ENCODE results near the gene MSMB. TPM values are rescaled to one million over a fixed set of nuclear protein-coding genes. Genes with fewer than 3 reads are reported as not detected.
"Not testable (repeated sequence)": the region's sequence is repeated elsewhere in the genome, so short reads cannot be mapped to it uniquely, and the experiment has no call there.

MSMB gene
- total and polyA plus RNA-seq, 7 experiments from 2014 or later, result not detected

GRCh38 chr10:46052791-46053375, 6.8 kb upstream of the MSMB start:
- no peaks in the 10 kb centered on the region for H3K27me3 ChIP-seq (ENCODE audit: control insufficient read depth in 2 of 2, insufficient read depth in 2 of 2, low read length in 2 of 2)
- no peaks in the 10 kb centered on the region for H3K36me3 ChIP-seq (ENCODE audit: control insufficient read depth in 2 of 3, insufficient read depth in 3 of 3, low read length in 3 of 3)
- DNase-seq (no peak), ATAC-seq (no peak)
- H3K9me3 Mint-ChIP-seq, result peaks cover 0 to 18% (median 6%) of the 10 kb centered on the region in 11 donors
- intact Hi-C loops (cut with micrococcal nuclease), result no loop called here
- ChIA-PET CTCF (no interaction called here), POLR2A (no interaction called here)
- no peak overlapping the region for H3K4me3 Mint-ChIP-seq
- H3K27ac ChIP-seq (ENCODE audit: low read depth, low read length), result no peak overlapping the region
- no peaks in the 10 kb centered on the region for H3K9me3 ChIP-seq (ENCODE audit: control insufficient read depth in 2 of 3, low read length in 3 of 3)
- no peaks in the 10 kb centered on the region for H3K4me1 ChIP-seq (ENCODE audit: control insufficient read depth in 2 of 2, insufficient read depth in 2 of 2, low read length in 2 of 2)
- peaks cover 0 to 8% (median 0%) of the 10 kb centered on the region in 5 donors for H3K27me3 Mint-ChIP-seq
- peaks cover 0 to 9% (median 7%) of the 10 kb centered on the region in 5 donors for H3K36me3 Mint-ChIP-seq
- H3K4me3 ChIP-seq (ENCODE audit: low read length), result no peak overlapping the region
- peaks cover 0 to 22% (median 5%) of the 10 kb centered on the region in 7 donors for H3K4me1 Mint-ChIP-seq
- no peak overlapping the region for H3K27ac Mint-ChIP-seq

GRCh38 chr10:46052057-46052790, 6.2 kb upstream of the MSMB start:
- no peak for ATAC-seq
- H3K27ac Mint-ChIP-seq, result no peak overlapping the region
- intact Hi-C loops (cut with micrococcal nuclease), result no loop called here

GRCh38 chr10:46050941-46051623, 5.0 kb upstream of the MSMB start:
- no peak overlapping the region for H3K27ac ChIP-seq (ENCODE audit: low read depth, low read length)
- Mint-ChIP-seq H3K4me1 (peaks cover 0 to 22% (median 5%) of the 10 kb centered on the region in 7 donors), H3K9me3 (peaks cover 0 to 1% (median 0%) of the 10 kb centered on the region in 11 donors), H3K4me3 (peak overlapping the region in 1 of 10 donors; percentile 47), H3K27ac (peak overlapping the region in 2 of 9 donors; percentile 21 to 34), H3K36me3 (no peaks in the 10 kb centered on the region), H3K27me3 (peaks cover 0 to 9% (median 0%) of the 10 kb centered on the region in 5 donors)
- ChIA-PET CTCF (no interaction called here), POLR2A (no interaction called here)
- H3K27me3 ChIP-seq (ENCODE audit: control insufficient read depth in 2 of 2, insufficient read depth in 2 of 2, low read length in 2 of 2), result no peaks in the 10 kb centered on the region
- intact Hi-C loops (cut with micrococcal nuclease), result no loop called here
- no peaks in the 10 kb centered on the region for H3K9me3 ChIP-seq (ENCODE audit: control insufficient read depth in 2 of 3, low read length in 3 of 3)
- no peaks in the 10 kb centered on the region for H3K36me3 ChIP-seq (ENCODE audit: control insufficient read depth in 2 of 3, insufficient read depth in 3 of 3, low read length in 3 of 3)
- no peaks in the 10 kb centered on the region for H3K4me1 ChIP-seq (ENCODE audit: control insufficient read depth in 2 of 2, insufficient read depth in 2 of 2, low read length in 2 of 2)
- H3K4me3 ChIP-seq (ENCODE audit: low read length), result no peak overlapping the region
- ATAC-seq (no peak), DNase-seq (no peak)

More at GRCh38 chr10:46052057-46052790, 6.2 kb upstream of the MSMB start:
- ChIA-PET CTCF (no interaction called here), POLR2A (no interaction called here)
- peaks cover 0 to 22% (median 5%) of the 10 kb centered on the region in 7 donors for H3K4me1 Mint-ChIP-seq
- H3K27me3 ChIP-seq (ENCODE audit: control insufficient read depth in 2 of 2, insufficient read depth in 2 of 2, low read length in 2 of 2), result no peaks in the 10 kb centered on the region
- DNase-seq, result no peak
- no peak overlapping the region for H3K27ac ChIP-seq (ENCODE audit: low read depth, low read length)
- no peak overlapping the region for H3K4me3 Mint-ChIP-seq
- peaks cover 0 to 5% (median 5%) of the 10 kb centered on the region in 5 donors for H3K36me3 Mint-ChIP-seq
- no peaks in the 10 kb centered on the region for H3K4me1 ChIP-seq (ENCODE audit: control insufficient read depth in 2 of 2, insufficient read depth in 2 of 2, low read length in 2 of 2)
- H3K4me3 ChIP-seq (ENCODE audit: low read length), result no peak overlapping the region
- peaks cover 0 to 13% (median 4%) of the 10 kb centered on the region in 11 donors for H3K9me3 Mint-ChIP-seq
- no peaks in the 10 kb centered on the region for H3K36me3 ChIP-seq (ENCODE audit: control insufficient read depth in 2 of 3, insufficient read depth in 3 of 3, low read length in 3 of 3)
- H3K27me3 Mint-ChIP-seq, result peaks cover 0 to 6% (median 0%) of the 10 kb centered on the region in 5 donors
- no peaks in the 10 kb centered on the region for H3K9me3 ChIP-seq (ENCODE audit: control insufficient read depth in 2 of 3, low read length in 3 of 3)

DNA sequence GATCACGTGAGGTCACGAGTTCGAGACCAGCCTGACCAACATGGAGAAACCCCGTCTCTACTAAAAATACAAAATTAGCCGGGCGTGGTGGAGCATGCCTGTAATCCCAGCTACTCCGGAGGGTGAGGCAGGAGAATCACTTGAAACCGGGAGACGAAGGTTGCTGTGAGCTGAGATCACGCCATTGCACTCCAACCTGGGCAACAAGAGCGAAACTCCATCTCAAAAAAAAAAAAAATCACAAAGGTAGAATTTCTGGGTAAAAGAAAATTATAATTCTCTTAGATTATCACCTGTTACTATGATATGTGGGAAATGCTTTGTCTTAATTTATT, 3.4 kb upstream of the MSMB start:
- H3K4me1 ChIP-seq (ENCODE audit: control insufficient read depth in 2 of 2, insufficient read depth in 2 of 2, low read length in 2 of 2); ATAC-seq; H3K27ac Mint-ChIP-seq; H3K9me3 Mint-ChIP-seq; intact Hi-C loops (cut with micrococcal nuclease); H3K27me3 ChIP-seq (ENCODE audit: control insufficient read depth in 2 of 2, insufficient read depth in 2 of 2, low read length in 2 of 2); H3K36me3 ChIP-seq (ENCODE audit: control insufficient read depth in 2 of 3, insufficient read depth in 3 of 3, low read length in 3 of 3); CTCF ChIA-PET; POLR2A ChIA-PET; H3K4me3 ChIP-seq (ENCODE audit: low read length); H3K9me3 ChIP-seq (ENCODE audit: control insufficient read depth in 2 of 3, low read length in 3 of 3); H3K27ac ChIP-seq (ENCODE audit: low read depth, low read length); H3K4me3 Mint-ChIP-seq; H3K36me3 Mint-ChIP-seq; H3K27me3 Mint-ChIP-seq; DNase-seq: not testable (repeated sequence)
- H3K4me1 Mint-ChIP-seq, result peaks cover 0 to 19% (median 2%) of the 10 kb centered on the region in 7 donors

GRCh38 chr10:46048152-46048551, 2.1 kb upstream of the MSMB start:
- H3K4me1 ChIP-seq (ENCODE audit: control insufficient read depth in 2 of 2, insufficient read depth in 2 of 2, low read length in 2 of 2), result no peaks in the 10 kb centered on the region
- Mint-ChIP-seq H3K36me3 (no peaks in the 10 kb centered on the region), H3K4me1 (peaks cover 0 to 9% (median 0%) of the 10 kb centered on the region in 7 donors), H3K27ac (no peak overlapping the region), H3K4me3 (no peak overlapping the region), H3K9me3 (no peaks in the 10 kb centered on the region), H3K27me3 (peaks cover 0 to 9% (median 0%) of the 10 kb centered on the region in 5 donors)
- H3K9me3 ChIP-seq (ENCODE audit: control insufficient read depth in 2 of 3, low read length in 3 of 3), result no peaks in the 10 kb centered on the region
- intact Hi-C loops (cut with micrococcal nuclease), result no loop called here
- H3K27ac ChIP-seq (ENCODE audit: low read depth, low read length), result no peak overlapping the region
- no peak for DNase-seq
- ChIA-PET CTCF (no interaction called here), POLR2A (no interaction called here)
- no peak for ATAC-seq
- H3K36me3 ChIP-seq (ENCODE audit: control insufficient read depth in 2 of 3, insufficient read depth in 3 of 3, low read length in 3 of 3), result no peaks in the 10 kb centered on the region
- no peaks in the 10 kb centered on the region for H3K27me3 ChIP-seq (ENCODE audit: control insufficient read depth in 2 of 2, insufficient read depth in 2 of 2, low read length in 2 of 2)
- no peak overlapping the region for H3K4me3 ChIP-seq (ENCODE audit: low read length)

GRCh38 chr10:46042527-46042926, 3.5 kb downstream of the MSMB start:
- Mint-ChIP-seq H3K9me3 (no peaks in the 10 kb centered on the region), H3K27ac (no peak overlapping the region), H3K36me3 (no peaks in the 10 kb centered on the region), H3K4me3 (no peak overlapping the region), H3K27me3 (peaks cover 0 to 19% (median 0%) of the 10 kb centered on the region in 5 donors), H3K4me1 (no peaks in the 10 kb centered on the region)
- no peaks in the 10 kb centered on the region for H3K4me1 ChIP-seq (ENCODE audit: control insufficient read depth in 2 of 2, insufficient read depth in 2 of 2, low read length in 2 of 2)
- H3K4me3 ChIP-seq (ENCODE audit: low read length), result no peak overlapping the region
- no peaks in the 10 kb centered on the region for H3K27me3 ChIP-seq (ENCODE audit: control insufficient read depth in 2 of 2, insufficient read depth in 2 of 2, low read length in 2 of 2)
- no peaks in the 10 kb centered on the region for H3K36me3 ChIP-seq (ENCODE audit: control insufficient read depth in 2 of 3, insufficient read depth in 3 of 3, low read length in 3 of 3)
- intact Hi-C loops (cut with micrococcal nuclease), result no loop called here
- no peak for DNase-seq
- POLR2A ChIA-PET, result no interaction called here
- no peaks in the 10 kb centered on the region for H3K9me3 ChIP-seq (ENCODE audit: control insufficient read depth in 2 of 3, low read length in 3 of 3)
- no peak for ATAC-seq
- CTCF ChIA-PET, result no interaction called here
- no peak overlapping the region for H3K27ac ChIP-seq (ENCODE audit: low read depth, low read length)
